GM12873 (cell line): Measurements from ENCODE around the gene IER5.

Experiments
- CTCF ChIP-seq: IDR thresholded peaks from 2 replicates; pipeline ENCODE4 v1.5.1; 2012; ENCODE audit warnings: low read depth, mild to moderate bottlenecking, moderate library complexity, low read length, control low read depth; ENCODE audit not compliant: insufficient read depth; ENCODE audit errors: missing control alignments

Gene IER5

GRCh38 chr1:181119093-181119989 is 30.8 kb downstream of the IER5 start:
- TF ChIP-seq CTCF = no peak

- no peak for TF ChIP-seq CTCF
Measured at GRCh38 chr1:181120924-181121323, 32.4 kb downstream of the IER5 start.

- TF ChIP-seq CTCF = no peak
Measured at GRCh38 chr1:181121498-181121897, 33.0 kb downstream of the IER5 start.

GRCh38 chr1:181122222-181122621 is 33.7 kb downstream of the IER5 start:
- TF ChIP-seq CTCF = no peak

- TF ChIP-seq CTCF = no peak
Measured at GRCh38 chr1:181123173-181123572, 34.7 kb downstream of the IER5 start.

- TF ChIP-seq CTCF = no peak
Measured at GRCh38 chr1:181124291-181124751, 35.8 kb downstream of the IER5 start.

GRCh38 chr1:181126289-181126688 is 37.8 kb downstream of the IER5 start:
- no peak for TF ChIP-seq CTCF
